Tibial nerve (tissue), 3 donors: Measurements from ENCODE around the gene CRABP2.

ENCODE experiments used
- POLR2A ChIP-seq, 2 donors: fragments of 450-650 bp; IDR thresholded peaks; one replicate each; pipeline ENCODE4 v1.6.1; 2017; ENCODE audit warnings: antibody characterized with exemption in 2 of 2, mild to moderate bottlenecking in 2 of 2, moderate library complexity in 2 of 2
- TF ChIP-seq, protein P1 (sequence below), 5 experiments: fragments of 200-600 bp in 3 of 5; fragments of 450-650 bp in 2 of 5; sonication (generic) in 3 of 5; IDR thresholded peaks; one replicate each; pipeline ENCODE4 v1.5.1; 2016 to 2019; ENCODE audit warnings: antibody characterized with exemption in 5 of 5, mild to moderate bottlenecking in 3 of 5, moderate library complexity in 2 of 5

DNA sequence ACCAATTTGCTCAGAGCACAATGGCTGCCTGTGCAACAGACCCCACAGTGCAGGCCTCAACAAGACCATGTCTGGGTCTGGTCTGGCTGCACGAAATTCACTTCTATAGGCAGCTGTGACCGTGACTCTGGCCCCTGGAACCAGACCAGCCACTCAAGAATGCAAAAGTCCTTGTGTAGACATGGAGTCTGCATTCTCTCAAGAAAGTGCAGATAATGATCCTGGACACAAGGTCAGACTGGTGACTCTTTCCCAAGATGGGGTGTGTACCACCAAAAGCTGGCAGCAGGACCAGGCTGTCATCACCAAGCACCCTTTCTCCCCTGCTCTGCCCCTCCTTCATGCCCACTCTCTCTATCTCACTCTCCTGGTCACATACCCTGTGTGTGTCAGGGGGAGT is 15.7 kb upstream of the CRABP2 start:
- no peak for TF ChIP-seq POLR2A (IDR thresholded peaks at IDR 0.05)
- TF ChIP-seq, protein P1, sequence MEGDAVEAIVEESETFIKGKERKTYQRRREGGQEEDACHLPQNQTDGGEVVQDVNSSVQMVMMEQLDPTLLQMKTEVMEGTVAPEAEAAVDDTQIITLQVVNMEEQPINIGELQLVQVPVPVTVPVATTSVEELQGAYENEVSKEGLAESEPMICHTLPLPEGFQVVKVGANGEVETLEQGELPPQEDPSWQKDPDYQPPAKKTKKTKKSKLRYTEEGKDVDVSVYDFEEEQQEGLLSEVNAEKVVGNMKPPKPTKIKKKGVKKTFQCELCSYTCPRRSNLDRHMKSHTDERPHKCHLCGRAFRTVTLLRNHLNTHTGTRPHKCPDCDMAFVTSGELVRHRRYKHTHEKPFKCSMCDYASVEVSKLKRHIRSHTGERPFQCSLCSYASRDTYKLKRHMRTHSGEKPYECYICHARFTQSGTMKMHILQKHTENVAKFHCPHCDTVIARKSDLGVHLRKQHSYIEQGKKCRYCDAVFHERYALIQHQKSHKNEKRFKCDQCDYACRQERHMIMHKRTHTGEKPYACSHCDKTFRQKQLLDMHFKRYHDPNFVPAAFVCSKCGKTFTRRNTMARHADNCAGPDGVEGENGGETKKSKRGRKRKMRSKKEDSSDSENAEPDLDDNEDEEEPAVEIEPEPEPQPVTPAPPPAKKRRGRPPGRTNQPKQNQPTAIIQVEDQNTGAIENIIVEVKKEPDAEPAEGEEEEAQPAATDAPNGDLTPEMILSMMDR (IDR thresholded peaks at IDR 0.05): no peak
